SU-DHL-6 (cell line): ENCODE measurements around the gene CHRNE.

Experiments used
- CTCF ChIP-seq: fragments of 200-600 bp; sonication (generic); IDR thresholded peaks from one replicate; pipeline ENCODE4 v1.5.1; 2017; ENCODE audit warnings: antibody characterized with exemption, mild to moderate bottlenecking, low read length, moderate library complexity; ENCODE audit not compliant: insufficient read depth, poor library complexity, severe bottlenecking
- EZH2phosphoT487 ChIP-seq: fragments of 200-600 bp; sonication (generic), shearing (Covaris generic); conservative IDR thresholded peaks from 2 replicates; pipeline ENCODE4 v1.6.1; 2018; ENCODE audit warnings: mild to moderate bottlenecking, antibody characterized with exemption, low read length, moderate library complexity, mixed read lengths

GRCh38 chr17:4900231-4901107, 2.4 kb downstream of the CHRNE start:
- TF ChIP-seq CTCF (no peak), EZH2phosphoT487 (no peak)
